Keratinocyte (primary cell): ENCODE data around the gene GTF3C1.

Experiments used
- CTCF ChIP-seq, 3 experiments: IDR thresholded peaks in 1 of 3; conservative IDR thresholded peaks in 1 of 3; optimal IDR thresholded peaks in 1 of 3; 2 replicates in 2 of 3; 3 replicates in 1 of 3; pipeline versions ENCODE3 to v1.5.1; 2011; ENCODE audit warnings: low read length in 3 of 3, mild to moderate bottlenecking in 3 of 3, moderate library complexity in 2 of 3, control low read depth in 1 of 3, inconsistent platforms in 1 of 3; ENCODE audit not compliant: insufficient read depth in 2 of 3; ENCODE audit errors: extremely low read depth in 1 of 3
- EZH2 ChIP-seq: IDR thresholded peaks from one replicate; pipeline ENCODE4 v1.6.1; 2012; ENCODE audit warnings: inconsistent platforms, mild to moderate bottlenecking, low read length, moderate library complexity

DNA sequence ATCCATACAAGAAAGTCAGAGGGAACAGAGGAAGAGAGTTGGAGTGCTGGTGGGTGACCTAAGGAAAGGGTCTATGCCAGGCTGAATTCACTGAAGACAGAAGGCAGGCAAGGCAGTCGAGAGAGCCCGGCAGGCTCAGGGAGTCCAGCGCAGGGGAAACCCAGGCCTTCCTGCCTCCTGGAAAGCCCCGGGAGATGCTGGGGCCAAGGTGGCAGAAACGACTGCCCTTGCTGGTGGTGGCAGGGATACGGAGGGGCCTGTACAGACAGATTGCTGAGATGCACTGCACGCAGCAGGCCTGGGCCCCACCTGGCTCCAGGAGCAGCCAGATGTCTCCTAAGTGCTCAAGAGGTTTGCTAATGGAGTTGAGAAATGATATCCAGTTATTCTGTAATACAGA is 59.8 kb downstream of the GTF3C1 start:
- no peak for TF ChIP-seq CTCF (optimal IDR thresholded peaks at IDR 0.05 in 1 of 3, IDR thresholded peaks at IDR 0.05 in 1 of 3, conservative IDR thresholded peaks at IDR 0.05 in 1 of 3; ENCODE audit: extremely low read depth in 1 of 3, insufficient read depth in 2 of 3, low read length in 3 of 3)
- no peak for TF ChIP-seq EZH2
